ENCODE results near the gene UBE2Q2. TPM values are rescaled to one million over a fixed set of nuclear protein-coding genes. Genes with fewer than 3 reads are reported as not detected.

UBE2Q2 gene
- total RNA-seq, 1 experiment from 2014 or later, result 27.0 TPM

GRCh38 chr15:75843678-75844581 is 683 bp downstream of the UBE2Q2 start:
- Mint-ChIP-seq H3K27me3 (ENCODE audit: low read depth) (peaks cover 20% of the 10 kb centered on the region), H3K36me3 (peaks cover 8% of the 10 kb centered on the region), H3K4me1 (peaks cover 51% of the 10 kb centered on the region), H3K4me3 (peak overlapping the region; percentile 97), H3K27ac (peak overlapping the region; percentile 94), H3K9me3 (no peaks in the 10 kb centered on the region)
- ChIA-PET POLR2A (interaction anchor here (0.8 to 1.5 kb wide), 3 partner anchors 33 to 393 kb away, joined by 3 to 4 read pairs (median 3); partner anchors contain the start of gene SIN3A), CTCF (interaction anchor here (1.0 to 4.9 kb wide), 10 partner anchors 13 to 476 kb away, joined by 3 to 30 read pairs (median 6); no protein-coding TSS in a partner anchor)
- DNase-seq (ENCODE audit: low spot score), result peak; percentile 55
- ATAC-seq, result peak; percentile 40
- TF ChIP-seq HMGXB4 (CRISPR knock-in tag; IDR thresholded peaks at IDR 0.05) (peak; percentile 67; the same call in 1 of the 2 replicates), MYBL2 (CRISPR knock-in tag; IDR thresholded peaks at IDR 0.05) (peak; percentile 14; the same call in 1 of the 2 replicates), ZBTB43 (CRISPR knock-in tag; IDR thresholded peaks at IDR 0.05) (0 out of 2 replicates have a peak, but pooled peaks have one; percentile 61), ARID4B (CRISPR knock-in tag; IDR thresholded peaks at IDR 0.05; ENCODE audit: borderline replicate concordance) (peak; percentile 64; the same call in 1 of the 2 replicates), ZNF317 (CRISPR knock-in tag; IDR thresholded peaks at IDR 0.05; ENCODE audit: borderline replicate concordance, low read depth) (no peak), JUN (CRISPR knock-in tag; IDR thresholded peaks at IDR 0.05) (0 out of 2 replicates have a peak, but pooled peaks have one; percentile 41), RELA (CRISPR knock-in tag; IDR thresholded peaks at IDR 0.05; ENCODE audit: borderline replicate concordance) (0 out of 2 replicates have a peak, but pooled peaks have one; percentile 45), TCF7 (CRISPR knock-in tag; IDR thresholded peaks at IDR 0.05; ENCODE audit: low read depth) (peak; percentile 88; the same call in 1 of the 2 replicates), ESRRA (CRISPR knock-in tag; IDR thresholded peaks at IDR 0.05; ENCODE audit: borderline replicate concordance) (peak; percentile 45; the same call in 1 of the 2 replicates), SMAD4 (CRISPR knock-in tag; IDR thresholded peaks at IDR 0.05) (no peak), SP1 (CRISPR knock-in tag; conservative IDR thresholded peaks at IDR 0.05) (peak; percentile 49; the same call in 1 of the 2 replicates), KAT7 (CRISPR knock-in tag; IDR thresholded peaks at IDR 0.05; ENCODE audit: borderline replicate concordance) (0 out of 2 replicates have a peak, but pooled peaks have one; percentile 56), RORB (CRISPR knock-in tag; IDR thresholded peaks at IDR 0.05) (no peak), NR2C2 (CRISPR knock-in tag; IDR thresholded peaks at IDR 0.05) (no peak)
- TF ChIP-seq, protein P1, sequence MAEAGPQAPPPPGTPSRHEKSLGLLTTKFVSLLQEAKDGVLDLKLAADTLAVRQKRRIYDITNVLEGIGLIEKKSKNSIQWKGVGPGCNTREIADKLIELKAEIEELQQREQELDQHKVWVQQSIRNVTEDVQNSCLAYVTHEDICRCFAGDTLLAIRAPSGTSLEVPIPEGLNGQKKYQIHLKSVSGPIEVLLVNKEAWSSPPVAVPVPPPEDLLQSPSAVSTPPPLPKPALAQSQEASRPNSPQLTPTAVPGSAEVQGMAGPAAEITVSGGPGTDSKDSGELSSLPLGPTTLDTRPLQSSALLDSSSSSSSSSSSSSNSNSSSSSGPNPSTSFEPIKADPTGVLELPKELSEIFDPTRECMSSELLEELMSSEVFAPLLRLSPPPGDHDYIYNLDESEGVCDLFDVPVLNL (CRISPR knock-in tag; IDR thresholded peaks at IDR 0.05; ENCODE audit: borderline replicate concordance, low read depth), result 0 out of 2 replicates have a peak, but pooled peaks have one; percentile 53

Data from WTC11 (cell line).